HEK293T (cell line): ENCODE measurements around the gene NBEA.

Experiments used
- CTCF ChIA-PET: fragments of 350-600 bp; formaldehyde crosslinking; extraction: SDS; loops from one replicate; lab custom pipeline; 2021; ENCODE audit warnings: antibody characterized with exemption, inconsistent platforms; lab: Yijun Ruan, JAX
- POLR2A ChIA-PET: fragments of 350-600 bp; formaldehyde crosslinking; extraction: SDS; loops from one replicate; lab custom pipeline; 2020; ENCODE audit warnings: antibody characterized with exemption, inconsistent platforms; lab: Yijun Ruan, JAX
- DNase-seq: peaks from one replicate; pipeline ENCODE4 v3.0.0; 2012; ENCODE audit warnings: mixed read lengths; ENCODE audit errors: extremely low spot score
- ARNT ChIP-seq: fragments of 450-650 bp; IDR thresholded peaks from 2 replicates; pipeline ENCODE4 v1.6.1; 2017; ENCODE audit warnings: mild to moderate bottlenecking
- BHLHE40 ChIP-seq: fragments of 450-650 bp; IDR thresholded peaks from 2 replicates; pipeline ENCODE4 v1.6.1; 2016; ENCODE audit warnings: mild to moderate bottlenecking, moderate library complexity, borderline replicate concordance
- CTBP1 ChIP-seq: fragments of 450-650 bp; IDR thresholded peaks from 2 replicates; pipeline ENCODE4 v1.6.1; 2016; ENCODE audit warnings: borderline replicate concordance
- ELF4 ChIP-seq: fragments of 450-650 bp; IDR thresholded peaks from 2 replicates; pipeline ENCODE4 v1.6.1; 2017; ENCODE audit warnings: antibody characterized with exemption
- FOXA1 ChIP-seq: fragments of 450-650 bp; IDR thresholded peaks from 2 replicates; pipeline ENCODE4 v1.6.1; 2016; ENCODE audit warnings: mild to moderate bottlenecking
- FOXK2 ChIP-seq: fragments of 450-650 bp; IDR thresholded peaks from 2 replicates; pipeline ENCODE4 v1.6.1; 2016; ENCODE audit warnings: mild to moderate bottlenecking
- FOXM1 ChIP-seq: fragments of 450-650 bp; IDR thresholded peaks from 2 replicates; pipeline ENCODE4 v1.6.1; 2017; ENCODE audit warnings: mild to moderate bottlenecking, borderline replicate concordance
- HDGF ChIP-seq: fragments of 450-650 bp; IDR thresholded peaks from 2 replicates; pipeline ENCODE4 v1.6.1; 2017; ENCODE audit warnings: antibody characterized with exemption, borderline replicate concordance
- L3MBTL2 ChIP-seq: fragments of 450-650 bp; conservative IDR thresholded peaks from 2 replicates; pipeline ENCODE4 v1.6.1; 2016; ENCODE audit warnings: mild to moderate bottlenecking
- LEF1 ChIP-seq: fragments of 450-650 bp; IDR thresholded peaks from 2 replicates; pipeline ENCODE4 v1.6.1; 2017; ENCODE audit warnings: mild to moderate bottlenecking, borderline replicate concordance
- NFRKB ChIP-seq: fragments of 450-650 bp; IDR thresholded peaks from 2 replicates; pipeline ENCODE4 v1.6.1; 2016; ENCODE audit warnings: mild to moderate bottlenecking, moderate library complexity
- SP1 ChIP-seq: fragments of 450-650 bp; IDR thresholded peaks from 2 replicates; pipeline ENCODE4 v1.6.1; 2017
- SUZ12 ChIP-seq: fragments of 450-650 bp; IDR thresholded peaks from 2 replicates; pipeline ENCODE4 v1.6.1; 2016; ENCODE audit warnings: mild to moderate bottlenecking
- TARDBP ChIP-seq: fragments of 450-650 bp; IDR thresholded peaks from 2 replicates; pipeline ENCODE4 v1.6.1; 2016
- ZNF384 ChIP-seq: fragments of 450-650 bp; IDR thresholded peaks from 2 replicates; pipeline ENCODE4 v1.6.1; 2016
- TF ChIP-seq, protein P1 (sequence below): fragments of 450-650 bp; IDR thresholded peaks from 2 replicates; pipeline ENCODE4 v1.6.1; 2016

NBEA gene

DNA sequence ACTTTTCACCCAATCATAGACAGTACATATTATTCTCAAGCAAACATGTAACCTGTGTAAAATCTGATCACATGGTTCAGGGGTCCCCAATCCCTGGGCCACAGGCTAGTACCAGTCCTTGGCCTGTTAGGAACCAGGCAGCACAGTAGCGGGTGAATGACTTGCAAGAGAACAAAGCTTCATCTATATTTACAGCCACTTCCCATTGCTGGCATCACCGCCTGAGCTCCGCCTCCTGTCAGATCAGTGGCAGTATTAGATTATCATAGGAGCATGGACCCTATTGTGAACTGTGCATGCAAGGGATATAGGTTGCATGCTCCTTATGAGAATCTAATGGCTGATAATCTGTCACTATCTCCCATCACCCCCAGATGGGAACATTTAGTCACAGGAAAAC, 401.3 kb downstream of the NBEA start:
- TF ChIP-seq BHLHE40 (no peak), LEF1 (no peak), TARDBP (no peak), SP1 (no peak), L3MBTL2 (no peak), NFRKB (no peak), ZNF384 (no peak), ELF4 (no peak)
- TF ChIP-seq, protein P1, sequence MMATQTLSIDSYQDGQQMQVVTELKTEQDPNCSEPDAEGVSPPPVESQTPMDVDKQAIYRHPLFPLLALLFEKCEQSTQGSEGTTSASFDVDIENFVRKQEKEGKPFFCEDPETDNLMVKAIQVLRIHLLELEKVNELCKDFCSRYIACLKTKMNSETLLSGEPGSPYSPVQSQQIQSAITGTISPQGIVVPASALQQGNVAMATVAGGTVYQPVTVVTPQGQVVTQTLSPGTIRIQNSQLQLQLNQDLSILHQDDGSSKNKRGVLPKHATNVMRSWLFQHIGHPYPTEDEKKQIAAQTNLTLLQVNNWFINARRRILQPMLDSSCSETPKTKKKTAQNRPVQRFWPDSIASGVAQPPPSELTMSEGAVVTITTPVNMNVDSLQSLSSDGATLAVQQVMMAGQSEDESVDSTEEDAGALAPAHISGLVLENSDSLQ = no peak

GRCh38 chr13:35345992-35346391, 403.9 kb downstream of the NBEA start:
- TF ChIP-seq TARDBP (no peak), NFRKB (no peak), FOXK2 (no peak), FOXA1 (no peak), ZNF384 (no peak), LEF1 (no peak), SP1 (no peak), HDGF (no peak), SUZ12 (no peak), BHLHE40 (no peak), FOXM1 (no peak), CTBP1 (no peak), ARNT (no peak), L3MBTL2 (no peak)
- TF ChIP-seq, protein P1 = no peak
- DNase-seq = no peak
- POLR2A ChIA-PET = no interaction called here
- CTCF ChIA-PET = no interaction called here

More for the DNA sequence above, 401.3 kb downstream of the NBEA start:
- ChIA-PET CTCF (no interaction called here), POLR2A (no interaction called here)
- DNase-seq = no peak

DNA sequence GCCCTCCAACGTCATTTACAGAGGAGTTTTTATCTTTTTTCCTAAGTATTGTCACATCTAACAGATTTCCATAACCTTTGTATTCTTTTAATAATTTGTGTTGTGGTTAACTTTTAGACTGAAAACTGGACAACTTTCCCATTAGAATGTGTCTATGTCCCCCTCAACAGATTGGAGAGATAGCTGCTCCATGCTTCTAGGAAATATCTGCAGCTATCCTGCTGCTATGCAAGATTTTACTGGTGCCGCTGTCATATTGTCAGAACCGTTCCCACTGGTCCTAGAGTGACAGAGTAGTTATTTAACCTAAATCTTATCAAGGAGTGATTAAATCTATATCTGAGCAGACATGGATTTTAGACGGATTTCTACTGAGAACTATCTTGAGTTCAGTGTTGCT, 404.4 kb downstream of the NBEA start:
- POLR2A ChIA-PET = no interaction called here
- CTCF ChIA-PET = no interaction called here
- TF ChIP-seq FOXM1 (no peak), FOXK2 (no peak), NFRKB (no peak), SP1 (no peak), FOXA1 (no peak), ZNF384 (no peak), LEF1 (no peak)
- TF ChIP-seq, protein P1 = no peak
- no peak for DNase-seq

GRCh38 chr13:35347679-35348205, 405.7 kb downstream of the NBEA start:
- POLR2A ChIA-PET = no interaction called here
- CTCF ChIA-PET = no interaction called here
- TF ChIP-seq ARNT = no peak
- no peak for TF ChIP-seq TARDBP
- no peak for TF ChIP-seq NFRKB
- TF ChIP-seq ZNF384 = no peak
- no peak for TF ChIP-seq L3MBTL2
- TF ChIP-seq SP1 = no peak
- no peak for TF ChIP-seq HDGF
- TF ChIP-seq ELF4 = no peak
- no peak for TF ChIP-seq SUZ12
- no peak for TF ChIP-seq CTBP1
- no peak for TF ChIP-seq FOXA1
- no peak for TF ChIP-seq FOXM1
- no peak for TF ChIP-seq FOXK2
- TF ChIP-seq, protein P1 = no peak
- no peak for TF ChIP-seq BHLHE40
- no peak for TF ChIP-seq LEF1
- DNase-seq = no peak

- CTCF ChIA-PET = no interaction called here
- POLR2A ChIA-PET = no interaction called here
- TF ChIP-seq BHLHE40 = no peak
- no peak for TF ChIP-seq SP1
- TF ChIP-seq CTBP1 = no peak
- no peak for TF ChIP-seq LEF1
- TF ChIP-seq ZNF384 = no peak
- no peak for TF ChIP-seq NFRKB
- no peak for TF ChIP-seq FOXK2
- no peak for TF ChIP-seq L3MBTL2
- no peak for TF ChIP-seq FOXM1
- no peak for TF ChIP-seq TARDBP
- TF ChIP-seq SUZ12 = no peak
- TF ChIP-seq ELF4 = no peak
- TF ChIP-seq HDGF = no peak
- TF ChIP-seq ARNT = no peak
- TF ChIP-seq, protein P1 = no peak
- DNase-seq = no peak
Observed at GRCh38 chr13:35349052-35349451, 407.0 kb downstream of the NBEA start.
